IPS-18a (cell line): ENCODE data around the gene NTNG2.

ENCODE experiments used
- H3K27ac ChIP-seq: one replicate; pipeline ENCODE4 v1.5.1; 2013; ENCODE audit warnings: low read length
- H3K27me3 ChIP-seq: one replicate; pipeline ENCODE4 v1.6.1; 2013; ENCODE audit warnings: mild to moderate bottlenecking, low read length; ENCODE audit not compliant: control insufficient read depth, insufficient read depth
- H3K36me3 ChIP-seq: one replicate; pipeline ENCODE4 v1.6.1; 2013; ENCODE audit warnings: low read depth, low read length; ENCODE audit not compliant: control insufficient read depth
- H3K4me1 ChIP-seq: one replicate; pipeline ENCODE4 v1.6.1; 2013; ENCODE audit warnings: low read depth, low read length; ENCODE audit not compliant: control insufficient read depth
- H3K4me3 ChIP-seq: one replicate; pipeline ENCODE4 v1.5.1; 2013; ENCODE audit warnings: low read length
- H3K9ac ChIP-seq: one replicate; pipeline ENCODE4 v1.6.1; 2013; ENCODE audit warnings: mild to moderate bottlenecking, low read length, moderate library complexity
- H3K9me3 ChIP-seq: one replicate; pipeline ENCODE4 v1.6.1; 2013; ENCODE audit warnings: low read depth, low read length; ENCODE audit not compliant: control insufficient read depth

Gene NTNG2

DNA sequence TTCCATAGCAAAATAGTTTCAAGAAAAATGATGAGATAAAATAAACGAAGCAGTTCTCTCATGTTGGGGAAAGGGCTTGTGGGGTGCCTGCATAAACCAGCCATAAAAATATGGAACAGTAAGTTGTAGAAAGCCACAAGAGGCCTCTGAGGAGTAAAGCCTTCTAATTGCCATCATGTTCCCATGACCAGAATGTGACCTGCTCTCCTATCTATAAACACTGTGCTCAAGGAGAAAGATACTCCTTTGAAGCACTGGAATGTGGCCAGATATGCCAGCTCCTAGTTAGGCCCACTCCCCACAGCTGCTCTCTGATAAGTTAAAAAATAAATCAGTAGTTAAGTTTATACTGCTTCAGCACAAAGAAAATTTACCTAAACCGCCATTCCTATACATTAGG is 127.1 kb downstream of the NTNG2 start:
- Histone ChIP-seq H3K27ac (no peak overlapping the region), H3K27me3 (no peaks in the 10 kb centered on the region), H3K4me3 (no peak overlapping the region), H3K9me3 (no peaks in the 10 kb centered on the region), H3K4me1 (no peaks in the 10 kb centered on the region), H3K36me3 (peaks cover 36% of the 10 kb centered on the region), H3K9ac (no peak overlapping the region)

DNA sequence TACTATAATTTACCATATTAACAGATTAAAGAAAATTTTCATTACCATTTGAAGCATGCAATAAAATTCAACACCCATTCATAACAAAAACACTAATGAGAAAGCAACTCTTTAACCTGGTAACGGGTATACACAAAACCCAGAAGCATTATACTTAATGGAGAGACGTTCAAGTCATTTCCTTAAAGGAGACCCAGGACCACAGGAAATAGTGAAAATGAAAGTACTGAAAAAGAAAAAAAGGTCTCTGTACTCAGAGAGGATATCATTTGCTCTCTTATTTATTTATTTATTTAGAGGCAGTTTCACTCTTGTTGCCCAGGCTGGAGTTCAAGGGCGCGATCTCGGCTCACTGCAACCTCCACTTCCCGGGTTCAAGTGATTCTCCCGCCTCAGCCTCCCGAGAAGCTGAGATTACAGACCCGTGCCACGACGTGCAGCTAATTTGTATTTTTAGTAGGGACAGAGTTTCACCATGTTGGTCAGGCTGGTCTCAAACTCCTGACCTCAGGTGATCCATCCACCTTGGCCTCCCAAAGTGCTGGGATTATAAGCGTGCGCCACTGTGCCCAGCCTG is 131.4 kb downstream of the NTNG2 start:
- Histone ChIP-seq H3K27me3 (no peaks in the 10 kb centered on the region), H3K4me3 (no peak overlapping the region), H3K4me1 (no peaks in the 10 kb centered on the region), H3K27ac (no peak overlapping the region), H3K9me3 (no peaks in the 10 kb centered on the region), H3K9ac (no peak overlapping the region), H3K36me3 (peaks cover 48% of the 10 kb centered on the region)
